T-helper 9 cell (primary cell): ENCODE data around the gene CSF1R.

Experiments used
- DNase-seq: peaks from one replicate; pipeline ENCODE4 v3.0.0-alpha.2; 2020

CSF1R gene

DNA sequence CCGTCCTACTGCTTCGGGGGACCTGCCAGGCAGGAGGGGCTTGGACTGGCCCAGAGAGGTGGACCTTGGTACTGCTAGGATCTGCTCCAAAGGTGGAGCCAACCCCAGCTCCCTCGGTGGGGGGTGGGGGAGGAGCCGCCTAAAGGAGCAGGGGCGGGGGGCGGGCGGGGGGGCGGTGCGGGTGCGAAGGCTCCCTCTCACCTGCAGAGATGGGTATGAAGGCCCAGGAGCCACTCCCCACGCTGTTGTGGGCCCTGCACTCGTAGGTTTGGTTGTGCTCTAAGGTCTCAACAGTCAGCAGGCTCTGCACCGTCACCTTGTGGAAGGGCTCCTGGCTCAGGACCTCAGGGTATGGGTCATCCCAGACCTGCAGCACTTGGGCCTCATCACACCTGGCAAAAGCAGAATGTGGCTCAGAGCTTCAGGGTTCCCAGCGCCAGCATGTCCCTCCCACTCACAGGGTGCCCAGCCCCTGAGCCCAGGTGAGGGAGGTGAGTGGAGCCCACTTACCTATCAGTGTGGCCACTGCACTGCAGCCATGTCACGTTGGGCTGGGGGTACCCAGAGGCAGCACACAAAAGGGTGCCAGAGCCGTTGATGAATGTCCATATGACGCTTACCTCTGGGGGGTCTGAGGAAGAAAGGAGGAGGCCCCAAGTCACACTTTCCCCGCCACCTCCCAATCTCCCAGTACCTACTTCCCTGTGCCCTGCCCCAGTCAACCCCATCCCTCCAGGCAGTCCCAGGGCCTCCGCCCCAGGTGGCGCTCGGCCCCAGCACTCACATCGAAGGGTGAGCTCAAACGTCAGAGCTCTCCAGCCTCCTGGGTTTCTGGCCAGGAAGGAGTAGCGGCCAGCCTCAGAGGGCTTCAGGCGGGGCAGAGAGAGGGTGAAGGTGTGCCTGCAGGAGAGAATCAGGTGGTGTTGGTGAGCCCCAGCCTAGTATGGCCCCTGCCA, 16.4 kb downstream of the CSF1R start:
- DNase-seq = no peak

DNA sequence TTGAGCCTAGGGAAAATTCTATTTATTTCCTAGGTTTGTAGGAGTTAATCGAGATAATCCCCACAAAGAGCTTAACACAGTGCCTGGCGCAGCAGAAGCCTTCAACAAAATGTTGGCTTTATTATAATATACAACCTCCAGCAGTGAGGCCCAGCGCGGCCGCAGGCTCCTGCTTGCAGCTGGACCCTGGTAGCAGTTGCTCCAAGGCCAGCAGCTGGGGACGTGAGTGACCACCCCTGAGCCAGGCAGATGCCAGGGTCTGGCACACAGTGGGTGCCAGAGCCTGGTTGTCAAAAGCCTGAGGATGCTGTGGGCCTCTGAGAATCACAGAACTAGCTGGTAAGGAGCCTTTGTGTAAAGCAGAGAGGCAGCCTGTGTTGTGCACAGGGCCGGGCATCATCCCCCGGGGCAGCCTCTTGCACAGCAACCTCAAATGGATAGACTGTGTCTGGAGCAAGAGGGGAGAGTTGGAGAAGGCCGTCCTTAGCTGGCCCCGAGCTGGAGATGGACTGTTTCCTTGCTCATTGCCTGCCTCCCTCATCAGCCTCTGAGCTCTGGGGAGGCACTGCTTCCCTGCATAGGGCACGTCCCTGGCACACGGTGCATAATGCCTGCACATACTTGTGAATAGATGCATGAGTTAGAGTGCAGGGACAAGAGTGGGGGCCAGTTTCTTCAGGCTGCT, 17.3 kb downstream of the CSF1R start:
- no peak for DNase-seq

DNA sequence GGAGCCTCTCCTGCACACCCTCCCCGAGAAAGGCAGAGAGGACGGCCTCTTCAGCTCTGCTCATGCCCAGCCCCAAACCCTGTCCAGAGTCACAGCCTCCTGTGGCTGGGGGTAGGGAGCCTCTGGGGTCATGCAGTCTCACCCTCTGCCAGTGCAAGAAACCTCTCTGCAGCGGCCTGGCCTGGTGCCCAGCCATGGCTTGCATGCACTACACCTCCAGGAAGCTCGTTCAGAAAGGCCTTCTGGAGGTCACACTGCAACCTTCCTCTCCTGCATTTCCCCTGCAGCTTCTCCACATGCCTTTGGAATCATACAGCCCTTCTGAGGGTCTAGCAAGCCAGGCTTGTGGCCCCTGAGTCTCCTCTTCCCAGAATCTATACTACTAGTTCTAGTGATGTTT, 17.9 kb downstream of the CSF1R start:
- DNase-seq = no peak

DNA sequence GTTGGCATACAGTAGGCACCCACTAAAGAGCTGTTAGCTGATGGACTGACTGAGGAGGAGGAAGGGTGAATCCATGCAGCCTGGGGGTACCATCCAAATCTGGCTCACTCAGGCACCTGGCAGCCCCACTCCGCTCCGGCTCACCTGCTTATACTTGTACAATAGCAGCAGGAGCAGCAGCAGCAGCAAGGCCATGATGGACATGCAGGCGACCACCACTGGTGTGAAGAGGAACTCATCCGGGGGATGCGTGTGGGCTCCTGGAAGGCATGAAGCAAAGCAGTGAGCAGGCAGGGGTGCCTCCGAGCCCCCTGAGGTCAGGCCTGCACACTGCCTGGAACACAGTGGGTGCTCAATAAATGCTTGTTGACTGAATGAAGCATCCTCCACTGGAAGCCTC, 18.3 kb downstream of the CSF1R start:
- no peak for DNase-seq

DNA sequence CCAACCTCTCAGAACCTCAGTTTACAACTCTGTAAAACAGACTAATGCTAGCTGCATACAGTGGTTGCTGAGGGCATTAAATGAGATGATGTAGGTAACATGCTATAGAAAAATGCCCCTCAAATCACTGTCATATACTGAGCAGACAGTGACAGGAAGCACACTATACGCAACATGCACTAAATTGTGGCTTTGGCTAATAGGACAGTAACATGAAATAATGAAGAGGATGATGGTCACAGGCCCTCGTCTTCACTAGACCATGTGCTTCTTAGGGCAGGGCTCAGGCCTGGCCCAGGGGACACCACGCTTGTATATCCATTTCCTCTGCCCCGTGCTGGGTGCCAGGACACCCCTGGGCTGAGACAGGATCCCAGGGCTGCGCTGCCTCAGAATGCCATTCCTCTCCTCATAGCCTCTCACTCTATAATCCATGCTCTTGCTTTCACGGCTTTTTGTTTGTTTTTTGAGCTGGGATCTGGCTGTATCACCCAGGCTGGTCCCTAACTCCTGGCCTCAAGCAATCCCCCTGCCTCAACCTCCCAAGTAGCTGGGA, 18.9 kb downstream of the CSF1R start:
- no peak for DNase-seq

DNA sequence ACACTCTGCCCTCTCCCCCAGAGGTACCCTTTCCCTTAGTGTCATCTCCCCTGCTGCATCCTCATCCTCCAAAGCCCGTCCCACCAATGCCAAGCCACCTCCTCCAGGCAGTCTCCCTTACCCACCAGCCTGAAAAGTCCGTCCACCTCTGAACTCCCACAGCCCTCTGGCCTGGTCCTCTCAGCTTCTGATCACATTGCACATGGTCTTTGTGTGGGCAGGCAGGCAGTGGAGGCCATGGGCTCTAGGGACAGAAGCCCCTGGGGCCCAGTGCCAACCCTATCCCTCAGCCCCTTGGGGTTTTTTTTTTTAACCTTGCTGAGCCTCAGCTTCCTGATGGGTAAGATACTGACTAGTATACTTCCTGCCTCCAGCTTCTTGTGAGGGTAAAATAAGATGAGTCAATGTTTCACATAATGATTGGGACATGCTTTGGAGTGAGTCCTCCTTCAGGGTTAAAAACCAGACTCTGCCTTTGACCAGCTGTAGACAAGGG, 19.4 kb downstream of the CSF1R start:
- no peak for DNase-seq

DNA sequence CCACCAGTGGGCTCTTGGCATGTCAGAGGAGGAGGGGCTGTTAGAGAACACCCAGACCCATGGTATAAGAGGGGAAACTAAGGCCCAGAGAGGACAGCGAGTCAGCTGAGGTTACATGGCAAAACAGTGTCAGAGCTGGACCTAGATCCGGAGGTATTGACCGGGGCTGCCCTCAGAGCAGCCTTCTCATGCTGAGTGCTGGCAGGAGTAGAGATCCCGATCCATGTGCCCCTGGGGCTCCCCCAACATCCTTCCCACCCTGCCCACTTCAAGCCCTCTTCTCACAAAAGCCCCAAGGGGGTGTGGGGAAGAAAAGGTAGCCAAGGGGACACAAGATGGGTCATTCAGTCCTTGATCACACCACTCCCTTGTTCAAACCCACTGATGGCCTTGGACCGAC, 19.9 kb downstream of the CSF1R start:
- DNase-seq = no peak

DNA sequence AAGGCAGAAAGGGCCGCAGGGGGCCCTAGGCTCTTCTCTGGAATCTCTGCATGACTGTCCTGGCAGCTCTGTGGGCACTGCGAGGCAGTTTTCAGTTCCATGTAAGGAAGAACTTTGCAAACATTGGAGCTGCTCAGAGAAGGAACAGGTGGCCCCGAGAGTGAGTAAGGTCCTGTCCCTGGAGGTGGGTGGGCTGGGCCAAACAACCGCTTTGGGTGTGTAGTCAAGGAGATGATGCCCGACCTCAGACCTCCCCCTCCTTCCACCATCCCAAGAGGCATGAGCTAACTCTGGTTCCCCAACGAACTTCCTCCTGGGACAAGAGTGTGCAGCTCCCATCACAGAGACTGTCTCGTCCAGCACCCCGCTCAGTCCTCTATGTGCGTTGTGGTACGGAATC, 20.5 kb downstream of the CSF1R start:
- no peak for DNase-seq

DNA sequence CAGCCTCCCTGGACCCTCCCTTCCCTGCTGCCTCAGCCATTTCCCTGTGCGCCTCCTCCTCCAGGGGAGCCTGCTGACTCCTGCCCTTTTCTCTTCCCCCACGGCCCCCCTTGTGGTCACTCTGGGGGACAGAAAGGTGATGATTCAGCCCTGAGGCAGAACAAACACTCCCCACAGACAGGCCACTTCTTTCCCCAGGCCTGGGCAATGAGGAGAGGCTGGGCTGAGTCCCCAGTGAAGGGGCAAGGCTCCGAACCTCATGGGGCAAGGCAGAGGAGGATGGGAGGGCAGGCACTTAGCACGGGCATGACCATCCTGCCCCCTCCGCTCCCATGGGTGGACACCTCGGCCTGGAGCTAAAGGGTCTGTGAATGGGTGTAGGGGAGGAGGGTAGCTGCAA, 21.0 kb downstream of the CSF1R start:
- no peak for DNase-seq

DNA sequence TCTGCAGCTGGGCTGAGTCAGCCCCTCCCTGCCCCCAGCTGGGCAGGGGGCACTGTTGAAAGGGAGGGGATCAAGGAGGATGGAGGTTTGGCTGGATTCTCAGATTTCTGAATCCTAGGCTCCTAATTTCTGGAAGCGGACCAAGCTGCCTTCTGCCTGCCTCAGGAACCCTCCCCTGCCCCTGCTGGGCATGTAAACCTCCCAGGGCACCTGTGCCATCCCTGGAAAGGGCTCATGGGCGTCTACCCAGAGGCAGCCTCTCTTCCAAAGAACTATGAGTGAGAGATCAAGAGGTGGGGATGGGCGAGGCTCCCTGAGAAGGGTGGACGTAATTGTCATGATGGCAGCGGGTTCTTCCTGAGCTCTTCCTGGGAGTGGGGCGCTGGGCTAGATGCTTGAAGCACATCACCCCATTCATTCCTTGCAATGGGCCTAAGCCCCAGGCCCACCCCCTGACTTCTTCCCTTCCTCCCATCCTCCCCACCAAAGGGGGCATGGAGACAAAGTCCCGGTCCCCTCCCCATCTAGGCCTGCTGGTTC, 21.6 kb downstream of the CSF1R start:
- no peak for DNase-seq

DNA sequence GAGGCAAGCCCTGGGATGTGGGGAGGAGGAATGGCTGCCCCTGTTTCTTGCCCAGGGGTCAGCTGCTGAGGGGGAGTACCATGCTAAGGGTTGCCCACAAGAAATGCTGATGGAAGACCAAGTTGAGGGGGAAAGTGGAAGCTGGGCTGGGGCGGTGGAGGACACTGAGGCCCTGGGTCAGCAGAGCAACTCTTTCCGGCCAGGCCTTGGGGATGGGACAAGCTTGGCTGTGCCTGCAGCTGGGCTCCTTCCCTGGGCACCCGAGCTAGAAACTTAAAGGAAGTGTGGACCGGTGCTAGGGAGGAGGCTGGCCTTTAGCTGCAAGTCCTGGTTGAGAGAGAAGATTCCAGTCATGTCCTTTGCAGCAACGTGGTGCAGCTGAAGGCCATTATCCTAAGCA, 22.7 kb downstream of the CSF1R start:
- DNase-seq = no peak

DNA sequence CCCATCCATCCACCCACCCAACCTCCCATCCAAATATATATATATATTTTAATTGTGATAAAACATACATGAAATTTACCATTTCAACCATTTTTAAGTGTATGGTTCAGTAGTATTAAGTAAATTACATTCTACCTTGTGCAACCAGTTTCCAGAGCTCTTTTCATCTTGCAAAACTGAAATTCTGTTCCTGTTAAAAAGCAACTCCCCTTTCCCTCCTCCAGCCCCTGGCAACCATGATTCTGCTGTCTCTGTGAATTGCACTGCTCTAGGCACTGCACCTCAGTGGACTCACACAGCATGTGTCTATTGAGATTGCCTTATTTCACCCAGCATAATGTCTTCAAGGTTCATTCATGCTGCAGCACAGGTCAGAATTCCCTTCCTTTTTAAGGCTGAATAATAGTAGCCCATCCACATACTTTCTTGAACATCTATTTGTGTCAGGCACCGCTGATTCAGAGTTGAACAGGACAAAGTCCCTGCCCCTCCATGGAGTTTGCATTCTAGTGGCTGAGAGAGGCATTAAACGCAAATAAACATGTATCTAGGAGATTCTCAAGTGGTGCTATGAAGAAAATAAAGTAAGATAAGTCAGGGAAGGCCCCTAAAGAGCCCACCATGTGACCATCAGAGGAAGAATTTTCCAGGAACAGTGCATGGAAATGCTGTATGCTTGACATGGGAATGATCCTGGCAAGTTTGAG, 24.0 kb downstream of the CSF1R start:
- no peak for DNase-seq

DNA sequence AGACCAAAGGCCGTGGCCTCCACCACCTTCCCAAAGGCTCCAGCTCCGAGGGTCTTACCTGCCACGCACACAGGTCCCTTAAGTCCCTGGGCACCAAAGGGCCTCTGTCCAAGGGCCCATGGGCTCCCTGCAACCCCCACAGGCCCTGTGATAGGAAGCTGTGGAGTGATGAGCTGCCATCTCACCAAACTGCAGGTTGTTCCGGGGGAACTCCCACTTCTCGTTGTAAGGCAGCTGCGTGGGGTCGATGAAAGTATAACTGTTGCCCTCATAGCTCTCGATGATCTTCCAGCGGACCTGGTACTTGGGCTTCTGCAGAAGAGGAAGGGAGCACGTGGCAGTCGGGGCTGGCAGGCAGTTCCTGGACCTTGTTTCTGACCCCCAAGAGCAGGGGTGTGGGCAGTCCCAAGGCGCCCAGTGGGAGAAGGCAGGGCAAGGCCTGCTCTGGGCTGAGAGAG, 24.8 kb downstream of the CSF1R start:
- DNase-seq = no peak

DNA sequence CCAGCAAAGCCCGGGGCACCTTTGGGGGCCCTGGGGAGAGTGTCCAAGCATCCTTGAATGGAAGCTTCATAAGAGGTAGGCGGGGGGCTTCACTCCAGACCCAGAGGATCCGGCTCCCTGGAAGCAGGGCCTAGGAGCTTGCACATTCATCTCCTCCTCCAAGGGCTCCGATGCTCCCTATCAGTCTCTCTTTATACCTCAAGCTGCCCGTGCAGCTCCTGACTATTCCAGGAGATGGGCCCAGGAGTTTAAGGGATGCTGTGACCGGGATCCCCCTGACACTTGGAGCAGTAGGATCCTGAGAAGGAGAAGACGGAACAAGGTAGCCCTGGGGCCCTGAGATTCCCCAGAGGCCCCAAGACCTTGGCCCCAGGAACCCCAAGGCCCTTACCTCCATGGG, 25.9 kb downstream of the CSF1R start:
- DNase-seq = no peak

DNA sequence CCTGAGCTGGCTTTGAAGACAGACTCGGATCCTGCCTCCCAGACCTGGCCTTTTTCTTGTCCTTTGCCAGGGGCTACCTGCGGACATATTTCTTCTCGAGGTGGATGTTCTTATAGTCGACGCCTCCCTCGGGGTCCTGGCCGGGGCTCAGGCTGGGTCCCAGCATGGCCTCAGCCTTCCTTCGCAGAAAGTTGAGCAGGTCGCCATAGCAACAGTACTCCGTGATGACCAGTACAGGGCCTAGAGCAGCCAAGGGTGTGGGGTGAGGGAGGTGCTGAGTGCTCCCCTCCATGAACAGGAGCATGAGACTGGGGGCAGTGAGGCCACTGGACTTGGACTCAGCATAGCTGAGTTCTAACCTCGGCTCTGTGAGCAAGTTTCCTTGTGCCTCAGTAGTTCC, 26.7 kb downstream of the CSF1R start:
- no peak for DNase-seq

DNA sequence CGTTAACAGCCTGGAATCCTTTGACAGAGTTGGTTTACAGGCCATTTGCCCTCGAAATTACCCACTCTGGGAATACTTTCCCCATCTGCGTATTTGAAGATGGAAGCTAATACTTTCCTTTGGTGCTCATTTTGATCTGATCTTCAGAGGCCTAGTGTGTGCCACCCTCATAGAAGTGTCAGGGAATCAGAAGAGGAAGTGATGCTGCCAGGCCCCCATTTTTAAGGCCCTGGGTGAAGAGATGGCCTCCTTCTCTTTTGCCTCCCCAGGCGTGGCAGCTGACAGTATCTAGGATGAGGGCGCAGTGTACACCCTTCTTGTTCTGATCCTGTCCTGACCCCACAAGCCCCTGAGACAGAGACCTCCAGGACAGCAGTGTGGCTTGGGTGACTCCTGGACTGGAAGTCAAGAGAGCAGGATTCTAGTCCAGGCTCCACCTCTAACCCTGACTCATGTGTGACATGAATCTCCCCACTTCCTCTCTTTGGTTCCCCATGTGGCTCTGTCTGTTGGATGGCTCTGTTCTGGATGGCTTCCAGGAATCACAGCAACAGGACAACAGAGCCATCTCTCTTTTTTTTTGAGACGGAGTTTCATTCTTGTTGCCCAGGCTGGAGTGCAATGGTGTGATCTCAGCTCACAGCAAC, 27.8 kb downstream of the CSF1R start:
- no peak for DNase-seq

DNA sequence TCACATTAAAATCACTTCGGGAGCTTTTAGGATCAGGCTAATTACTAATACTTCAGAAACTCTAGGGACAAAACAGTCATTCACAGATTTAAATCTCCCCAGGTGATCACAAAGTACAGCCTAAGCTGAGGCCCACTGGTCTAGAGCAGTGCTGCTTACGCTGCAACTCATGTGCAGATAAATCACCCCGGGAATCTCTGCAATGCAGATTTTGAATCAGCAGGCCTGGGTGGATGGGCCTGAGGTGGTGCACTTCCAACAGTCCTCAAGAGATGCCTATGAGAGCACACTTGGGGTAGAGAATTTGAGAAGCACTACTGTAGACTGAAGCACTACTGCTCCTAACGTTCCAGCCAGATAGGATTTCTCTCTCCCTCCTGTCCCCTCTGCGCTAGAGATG, 28.4 kb downstream of the CSF1R start:
- DNase-seq = no peak

DNA sequence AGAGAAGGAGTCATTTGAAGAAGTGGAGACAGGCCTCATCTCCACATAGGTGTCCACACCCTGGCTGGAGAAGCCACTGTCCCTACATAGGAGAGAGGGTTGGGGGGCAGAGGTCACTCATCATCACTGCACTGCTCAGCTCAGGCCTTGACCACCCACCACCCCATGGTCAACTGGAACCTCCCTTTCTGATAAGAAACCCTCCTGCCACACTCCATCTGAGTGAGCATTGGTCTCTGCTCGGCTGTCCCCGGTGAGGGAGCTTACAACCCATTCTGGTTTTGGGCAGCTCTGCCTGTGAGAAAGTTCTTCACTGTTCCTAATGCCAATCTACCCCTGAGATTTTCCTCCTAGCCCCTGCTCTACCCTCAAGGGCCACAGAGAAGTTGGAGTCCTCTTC, 28.8 kb downstream of the CSF1R start:
- DNase-seq = no peak

DNA sequence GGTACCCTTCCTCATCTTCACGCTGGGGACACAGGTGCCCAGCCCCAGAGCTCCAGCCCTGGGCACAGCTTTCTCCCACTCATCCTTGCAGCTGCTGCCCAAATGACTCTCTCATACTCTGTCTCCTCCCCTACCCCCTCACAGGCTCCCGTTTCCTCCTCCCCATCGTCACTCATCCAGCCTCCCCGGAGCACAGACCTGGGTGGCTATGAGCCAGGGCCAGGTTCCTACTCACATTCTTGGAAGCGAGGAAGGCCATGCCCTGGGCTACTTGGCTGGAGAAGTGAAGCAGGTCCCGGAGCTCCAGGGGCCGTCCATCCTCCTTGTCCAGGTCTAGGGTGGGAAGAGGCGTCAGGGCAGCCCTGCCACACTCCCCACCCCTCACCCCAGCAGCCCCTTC, 29.3 kb downstream of the CSF1R start:
- no peak for DNase-seq

DNA sequence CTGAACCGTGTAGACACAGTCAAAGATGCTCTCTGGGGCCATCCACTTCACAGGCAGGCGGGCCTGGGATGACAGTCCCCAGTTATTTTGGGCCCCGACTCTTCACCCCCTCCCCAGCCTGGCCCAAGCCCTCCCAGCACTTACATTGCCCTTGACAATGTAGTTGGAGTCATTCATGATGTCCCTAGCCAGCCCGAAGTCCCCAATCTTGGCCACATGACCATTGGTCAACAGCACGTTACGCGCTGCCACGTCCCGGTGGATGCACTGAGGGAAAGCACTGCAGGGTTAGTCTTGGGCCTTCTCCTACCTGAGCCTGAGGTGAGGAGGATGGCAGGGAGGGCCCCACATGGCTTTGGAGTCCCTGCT, 30.3 kb downstream of the CSF1R start:
- no peak for DNase-seq

DNA sequence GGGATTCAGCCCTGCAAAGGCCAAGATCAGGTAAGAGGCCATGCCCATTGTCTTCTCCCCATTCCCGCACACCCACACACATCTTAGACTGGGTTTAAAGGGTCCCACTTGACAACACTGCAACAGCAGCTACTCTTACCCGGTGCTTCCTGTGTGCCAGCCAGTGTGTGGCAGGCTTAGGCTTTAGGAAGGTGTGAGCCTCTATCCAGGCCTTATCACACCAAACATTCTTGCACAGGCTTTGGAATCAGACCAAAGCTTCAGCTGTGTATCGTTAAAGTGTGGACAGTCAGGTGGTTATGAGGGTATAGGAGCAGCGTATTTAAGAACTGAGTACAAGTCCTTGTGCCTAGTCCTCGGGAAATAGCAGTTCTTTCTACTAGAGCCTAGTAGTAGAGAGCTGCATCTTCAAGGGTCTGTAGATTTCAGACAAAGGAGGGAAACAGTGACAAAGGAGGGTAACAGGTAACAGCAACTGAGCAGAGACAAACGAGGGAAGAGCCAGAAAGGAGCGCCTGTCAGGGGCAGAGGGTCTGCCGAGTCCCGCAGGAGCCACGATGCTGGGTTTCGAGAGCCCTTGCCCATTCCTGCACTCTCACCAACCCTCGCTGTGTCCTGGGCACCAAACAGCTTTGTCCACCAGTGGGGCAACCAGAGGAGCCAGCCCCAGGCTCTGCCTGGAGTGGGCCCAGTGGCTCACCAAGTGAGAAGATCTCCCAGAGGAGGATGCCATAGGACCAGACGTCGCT, 30.9 kb downstream of the CSF1R start:
- DNase-seq = no peak

DNA sequence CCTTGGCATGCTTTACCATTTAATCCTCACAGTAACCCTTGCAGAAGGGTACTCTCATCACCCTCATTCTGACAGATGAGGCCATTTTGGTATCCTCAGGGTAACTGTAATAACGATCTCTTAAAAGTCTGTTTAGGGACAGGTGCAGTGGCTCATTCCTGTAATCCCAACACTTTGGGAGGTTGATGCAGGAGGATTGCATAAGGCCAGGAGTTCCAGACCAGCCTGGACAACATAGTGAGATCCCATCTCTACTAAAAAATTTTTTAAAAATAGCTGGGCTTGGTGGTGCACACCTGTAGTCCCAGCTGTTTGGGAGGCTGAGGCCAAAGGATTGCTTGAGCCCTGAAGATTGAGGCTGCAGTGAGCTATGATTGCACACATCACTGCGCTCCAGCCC, 31.8 kb downstream of the CSF1R start:
- DNase-seq = no peak
